Stimulated activated naive B cell treated with anti-CD40 and anti-IgM and Interleukin-4, amounts not matched to agents 10 μg/mL and 1 μg/mL and 100 μg/mL, for 72 hours (primary cell): ENCODE data around the gene ARL10.
"Not testable (repeated sequence)": the region's sequence is repeated elsewhere in the genome, so short reads cannot be mapped to it uniquely, and the experiment has no call there.

Experiments used
- ATAC-seq, 2 donors: fragments of 150-1000 bp; cut with Tn5 transposase; replicated peaks; 2 replicates each; pipeline ENCODE4 v1.10.0; 2021; ENCODE audit warnings: moderate library complexity in 1 of 2
- DNase-seq: peaks from one replicate; pipeline ENCODE4 v3.0.0; 2021
- H3K27ac Mint-ChIP-seq: one replicate; pipeline ENCODE4 v1.8.0; 2022; ENCODE audit warnings: mild to moderate bottlenecking, mixed read lengths
- H3K27me3 Mint-ChIP-seq, 2 donors: one replicate each; pipeline ENCODE4 v1.8.0; 2022; ENCODE audit warnings: mixed read lengths in 2 of 2
- H3K36me3 Mint-ChIP-seq, 2 donors: one replicate each; pipeline ENCODE4 v1.8.0; 2022; ENCODE audit warnings: mixed read lengths in 2 of 2, mild to moderate bottlenecking in 1 of 2
- H3K4me1 Mint-ChIP-seq, 2 donors: one replicate each; pipeline ENCODE4 v1.8.0; 2022; ENCODE audit warnings: mixed read lengths in 2 of 2, mild to moderate bottlenecking in 1 of 2
- H3K4me3 Mint-ChIP-seq, 2 donors: one replicate each; pipeline ENCODE4 v1.8.0; 2022; ENCODE audit warnings: mild to moderate bottlenecking in 2 of 2, mixed read lengths in 2 of 2, moderate library complexity in 1 of 2
- H3K9me3 Mint-ChIP-seq, 2 donors: one replicate each; pipeline ENCODE4 v1.8.0; 2022; ENCODE audit warnings: mixed read lengths in 2 of 2, mild to moderate bottlenecking in 1 of 2

ARL10 gene

GRCh38 chr5:176407456-176408251 lies 42.4 kb downstream of the ARL10 start:
- Mint-ChIP-seq H3K27ac (no peak overlapping the region), H3K4me1 (peaks cover 12 to 18% of the 10 kb centered on the region in 2 donors), H3K4me3 (no peak overlapping the region), H3K9me3 (no peaks in the 10 kb centered on the region), H3K27me3 (no peaks in the 10 kb centered on the region), H3K36me3 (peaks cover 13 to 35% of the 10 kb centered on the region in 2 donors)
- ATAC-seq (no peak), DNase-seq (no peak)

GRCh38 chr5:176408252-176408573 lies 42.9 kb downstream of the ARL10 start:
- peaks cover 16 to 18% of the 10 kb centered on the region in 2 donors for H3K4me1 Mint-ChIP-seq
- H3K9me3 Mint-ChIP-seq, H3K4me3 Mint-ChIP-seq, DNase-seq, H3K27me3 Mint-ChIP-seq, ATAC-seq, H3K27ac Mint-ChIP-seq: not testable (repeated sequence)
- peaks cover 13 to 34% of the 10 kb centered on the region in 2 donors for H3K36me3 Mint-ChIP-seq

GRCh38 chr5:176408590-176408989 lies 43.3 kb downstream of the ARL10 start:
- no peak overlapping the region for H3K4me3 Mint-ChIP-seq
- H3K36me3 Mint-ChIP-seq = peaks cover 13 to 34% of the 10 kb centered on the region in 2 donors
- peaks cover 17 to 18% of the 10 kb centered on the region in 2 donors for H3K4me1 Mint-ChIP-seq

GRCh38 chr5:176409765-176410164 lies 44.5 kb downstream of the ARL10 start:
- Mint-ChIP-seq H3K27me3 (no peaks in the 10 kb centered on the region), H3K9me3 (no peaks in the 10 kb centered on the region), H3K36me3 (peaks cover 13 to 34% of the 10 kb centered on the region in 2 donors), H3K27ac (no peak overlapping the region), H3K4me1 (peaks cover 22 to 30% of the 10 kb centered on the region in 2 donors), H3K4me3 (no peak overlapping the region)
- DNase-seq (no peak), ATAC-seq (no peak)

More at GRCh38 chr5:176408590-176408989, 43.3 kb downstream of the ARL10 start:
- DNase-seq (no peak), ATAC-seq (no peak)
- Mint-ChIP-seq H3K27ac (no peak overlapping the region), H3K9me3 (no peaks in the 10 kb centered on the region), H3K27me3 (no peaks in the 10 kb centered on the region)

GRCh38 chr5:176410486-176411180 lies 45.3 kb downstream of the ARL10 start:
- Mint-ChIP-seq H3K36me3 (peaks cover 13 to 31% of the 10 kb centered on the region in 2 donors), H3K9me3 (no peaks in the 10 kb centered on the region), H3K27me3 (no peaks in the 10 kb centered on the region), H3K27ac (no peak overlapping the region), H3K4me3 (no peak overlapping the region), H3K4me1 (peaks cover 26 to 39% of the 10 kb centered on the region in 2 donors)
- DNase-seq (no peak), ATAC-seq (no peak)

GRCh38 chr5:176412517-176413254 lies 47.4 kb downstream of the ARL10 start:
- no peak overlapping the region for H3K4me3 Mint-ChIP-seq
- peaks cover 11 to 18% of the 10 kb centered on the region in 2 donors for H3K36me3 Mint-ChIP-seq
- no peaks in the 10 kb centered on the region for H3K27me3 Mint-ChIP-seq
- H3K27ac Mint-ChIP-seq = no peak overlapping the region
- H3K4me1 Mint-ChIP-seq = peaks cover 33 to 48% of the 10 kb centered on the region in 2 donors
- DNase-seq (no peak), ATAC-seq (no peak)
- H3K9me3 Mint-ChIP-seq = no peaks in the 10 kb centered on the region

GRCh38 chr5:176413255-176413565 lies 47.9 kb downstream of the ARL10 start:
- no peak for ATAC-seq
- Mint-ChIP-seq H3K27me3 (no peaks in the 10 kb centered on the region), H3K4me1 (peaks cover 33 to 48% of the 10 kb centered on the region in 2 donors), H3K27ac (no peak overlapping the region), H3K9me3 (no peaks in the 10 kb centered on the region), H3K4me3 (no peak overlapping the region), H3K36me3 (peaks cover 11 to 18% of the 10 kb centered on the region in 2 donors)
- no peak for DNase-seq

GRCh38 chr5:176413709-176414191 lies 48.5 kb downstream of the ARL10 start:
- Mint-ChIP-seq H3K27me3 (no peaks in the 10 kb centered on the region), H3K36me3 (peaks cover 11 to 18% of the 10 kb centered on the region in 2 donors), H3K27ac (no peak overlapping the region), H3K4me1 (peaks cover 33 to 48% of the 10 kb centered on the region in 2 donors), H3K4me3 (no peak overlapping the region), H3K9me3 (no peaks in the 10 kb centered on the region)
- DNase-seq (no peak), ATAC-seq (no peak)

- ATAC-seq (no peak), DNase-seq (no peak)
- no peaks in the 10 kb centered on the region for H3K27me3 Mint-ChIP-seq
- no peak overlapping the region for H3K4me3 Mint-ChIP-seq
- H3K36me3 Mint-ChIP-seq = peaks cover 11 to 17% of the 10 kb centered on the region in 2 donors
- peak overlapping the region; percentile 37 for H3K27ac Mint-ChIP-seq
- no peaks in the 10 kb centered on the region for H3K9me3 Mint-ChIP-seq
- H3K4me1 Mint-ChIP-seq = peaks cover 33 to 48% of the 10 kb centered on the region in 2 donors
These were observed 49.4 kb downstream of the ARL10 start for GRCh38 chr5:176414704-176415103.

GRCh38 chr5:176415240-176415951 lies 50.1 kb downstream of the ARL10 start:
- Mint-ChIP-seq H3K36me3 (peaks cover 6 to 12% of the 10 kb centered on the region in 2 donors), H3K27ac (peak overlapping the region; percentile 59), H3K4me1 (peaks cover 33 to 48% of the 10 kb centered on the region in 2 donors), H3K27me3 (no peaks in the 10 kb centered on the region), H3K9me3 (no peaks in the 10 kb centered on the region), H3K4me3 (peak overlapping the region; percentile 84 to 86)
- DNase-seq (no peak), ATAC-seq (peak in 1 of 2 donors; percentile 2)

- Mint-ChIP-seq H3K36me3 (peaks cover 2 to 9% of the 10 kb centered on the region in 2 donors), H3K9me3 (peaks cover 2% of the 10 kb centered on the region in 2 donors), H3K27me3 (peaks cover 0 to 2% of the 10 kb centered on the region in 2 donors), H3K4me1 (peaks cover 27 to 41% of the 10 kb centered on the region in 2 donors), H3K27ac (peak within 1 kb of the TSS; percentile 90), H3K4me3 (peak within 1 kb of the TSS; percentile 84 to 86)
- DNase-seq (peak; percentile 68), ATAC-seq (peak; percentile 98 to 99)
These were observed 51.0 kb downstream of the ARL10 start, which contains the start of gene CLTB for GRCh38 chr5:176415952-176416924. TSS of gene CLTB (minus strand) at chr5:176416539. CDS start at chr5:176416363, 176 bp downstream.

GRCh38 chr5:176416965-176417364 lies 51.7 kb downstream of the ARL10 start:
- no peak for ATAC-seq
- peaks cover 24 to 34% of the 10 kb centered on the region in 2 donors for H3K4me1 Mint-ChIP-seq
- peak overlapping the region; percentile 72 to 84 for H3K4me3 Mint-ChIP-seq
- H3K36me3 Mint-ChIP-seq = peaks cover 0 to 3% of the 10 kb centered on the region in 2 donors
- peak overlapping the region; percentile 71 for H3K27ac Mint-ChIP-seq
- DNase-seq = no peak
- peaks cover 0 to 7% of the 10 kb centered on the region in 2 donors for H3K27me3 Mint-ChIP-seq
- peaks cover 2 to 4% of the 10 kb centered on the region in 2 donors for H3K9me3 Mint-ChIP-seq

- Mint-ChIP-seq H3K4me3 (no peak overlapping the region), H3K9me3 (peaks cover 2 to 4% of the 10 kb centered on the region in 2 donors), H3K27me3 (peaks cover 0 to 17% of the 10 kb centered on the region in 2 donors), H3K36me3 (no peaks in the 10 kb centered on the region), H3K4me1 (peaks cover 17 to 30% of the 10 kb centered on the region in 2 donors), H3K27ac (no peak overlapping the region)
- ATAC-seq (no peak), DNase-seq (no peak)
These were observed 53.0 kb downstream of the ARL10 start for GRCh38 chr5:176418251-176418650.
